ENCODE data around the gene FDXR.

- no peak for TF ChIP-seq POLR2A (IDR thresholded peaks at IDR 0.05)
- no peak for TF ChIP-seq CTCF (IDR thresholded peaks at IDR 0.05)
Measured at GRCh38 chr17:74917430-74917829, 44.6 kb upstream of the FDXR start.
